Activated CD4-positive, alpha-beta T cell treated with anti-CD3 and anti-CD28 coated beads, Interleukin-2, amount 50 U/mL, for 1 hour (primary cell): ENCODE data around the gene SCN7A.
"Not testable (repeated sequence)": the region's sequence is repeated elsewhere in the genome, so short reads cannot be mapped to it uniquely, and the experiment has no call there.

Experiments
- DNase-seq: peaks from one replicate; pipeline ENCODE4 v3.0.0-alpha.2; 2020

The SCN7A gene

GRCh38 chr2:166451468-166451867 lies 42.6 kb downstream of the SCN7A start:
- DNase-seq = no peak

- no peak for DNase-seq
These were observed 44.6 kb downstream of the SCN7A start for GRCh38 chr2:166449439-166449838.

GRCh38 chr2:166448106-166448505 lies 45.9 kb downstream of the SCN7A start:
- DNase-seq = no peak

GRCh38 chr2:166444306-166444705 lies 49.7 kb downstream of the SCN7A start:
- DNase-seq = no peak

- no peak for DNase-seq
These were observed 53.7 kb downstream of the SCN7A start for GRCh38 chr2:166440313-166440712.

GRCh38 chr2:166439078-166439477 lies 55.0 kb downstream of the SCN7A start:
- no peak for DNase-seq

- DNase-seq = no peak
These were observed 57.1 kb downstream of the SCN7A start for GRCh38 chr2:166436976-166437375.

GRCh38 chr2:166436189-166436588 lies 57.9 kb downstream of the SCN7A start:
- DNase-seq = no peak

- no peak for DNase-seq
These were observed 59.6 kb downstream of the SCN7A start for GRCh38 chr2:166434491-166434890.

- no peak for DNase-seq
These were observed 60.6 kb downstream of the SCN7A start for GRCh38 chr2:166433457-166433856.

GRCh38 chr2:166432331-166432730 lies 61.7 kb downstream of the SCN7A start:
- no peak for DNase-seq

GRCh38 chr2:166424841-166425240 lies 69.2 kb downstream of the SCN7A start:
- DNase-seq = no peak

- no peak for DNase-seq
These were observed 74.5 kb downstream of the SCN7A start for GRCh38 chr2:166419616-166419934.

GRCh38 chr2:166418853-166419615 lies 75.0 kb downstream of the SCN7A start:
- DNase-seq = no peak

GRCh38 chr2:166417669-166418068 lies 76.4 kb downstream of the SCN7A start:
- no peak for DNase-seq

- DNase-seq = no peak
These were observed 80.8 kb downstream of the SCN7A start for GRCh38 chr2:166413255-166413654.

GRCh38 chr2:166411473-166412230 lies 82.4 kb downstream of the SCN7A start:
- DNase-seq = no peak

- no peak for DNase-seq
These were observed 83.1 kb downstream of the SCN7A start for GRCh38 chr2:166410828-166411472.

GRCh38 chr2:166407746-166408145 lies 86.3 kb downstream of the SCN7A start:
- DNase-seq = not testable (repeated sequence)

GRCh38 chr2:166406374-166406773 lies 87.7 kb downstream of the SCN7A start:
- DNase-seq = no peak

- DNase-seq = no peak
These were observed 88.5 kb downstream of the SCN7A start for GRCh38 chr2:166405569-166405926.

- no peak for DNase-seq
These were observed 89.0 kb downstream of the SCN7A start for GRCh38 chr2:166404831-166405568.

- DNase-seq = no peak
These were observed 99.8 kb downstream of the SCN7A start for GRCh38 chr2:166394245-166394644.
